HepG2 (cell line): ENCODE measurements around the gene CORO1C.
"Not testable (repeated sequence)": the region's sequence is repeated elsewhere in the genome, so short reads cannot be mapped to it uniquely, and the experiment has no call there.

Experiments used
- CBX2 ChIP-seq, 2 experiments: fragments of 200-600 bp in 1 of 2; sonication (generic); formaldehyde crosslinking in 1 of 2; IDR thresholded peaks; 2 replicates each; pipeline versions ENCODE4 v1.7.0 to v1.8.1; 2018 to 2022; ENCODE audit warnings: low read depth in 2 of 2, low read length in 1 of 2, mild to moderate bottlenecking in 1 of 2, missing genetic modification reagents in 1 of 2
- HNRNPL ChIP-seq: fragments of 200-400 bp; formaldehyde crosslinking; IDR thresholded peaks from 2 replicates; pipeline ENCODE4 v1.6.1; 2017; ENCODE audit warnings: mild to moderate bottlenecking, low read depth, low read length
- KLF6 ChIP-seq: IDR thresholded peaks from 2 replicates; pipeline ENCODE4 v1.8.0; 2016; ENCODE audit warnings: missing biosample characterization, missing genetic modification reagents
- MAZ ChIP-seq, 2 experiments: sonication (generic) in 1 of 2; formaldehyde crosslinking in 1 of 2; IDR thresholded peaks; 2 replicates each; pipeline versions ENCODE4 v1.5.0 to v1.6.1; 2012 to 2020; ENCODE audit warnings: low read depth in 2 of 2, mild to moderate bottlenecking in 2 of 2, borderline replicate concordance in 1 of 2, improper control_type of control experiment in 1 of 2, low read length in 1 of 2, missing genetic modification reagents in 1 of 2, moderate library complexity in 1 of 2
- PLSCR1 ChIP-seq: sonication (generic); formaldehyde crosslinking; IDR thresholded peaks from 2 replicates; pipeline ENCODE4 v1.5.0; 2020; ENCODE audit warnings: missing genetic modification reagents, mild to moderate bottlenecking, borderline replicate concordance
- POLR2A ChIP-seq, 2 experiments: IDR thresholded peaks; 2 replicates each; pipeline ENCODE4 v1.6.1; 2011; ENCODE audit warnings: low read depth in 2 of 2, low read length in 2 of 2, mild to moderate bottlenecking in 1 of 2, moderate library complexity in 1 of 2; ENCODE audit not compliant: insufficient read depth in 1 of 2
- SAFB2 ChIP-seq: sonication (generic); formaldehyde crosslinking; IDR thresholded peaks from 2 replicates; pipeline ENCODE4 v1.5.1; 2020; ENCODE audit warnings: missing genetic modification reagents, low read depth, mild to moderate bottlenecking, borderline replicate concordance
- SIN3A ChIP-seq: IDR thresholded peaks from 2 replicates; pipeline ENCODE4 v1.6.1; 2011; ENCODE audit warnings: low read depth, mild to moderate bottlenecking, control low read depth, low read length, borderline replicate concordance
- USF2 ChIP-seq, 2 experiments: sonication (generic) in 1 of 2; formaldehyde crosslinking in 1 of 2; IDR thresholded peaks; 2 replicates each; pipeline versions ENCODE4 v1.5.1 to v1.6.1; 2011 to 2020; ENCODE audit warnings: borderline replicate concordance in 1 of 2, low read depth in 1 of 2, low read length in 1 of 2, mild to moderate bottlenecking in 1 of 2, missing genetic modification reagents in 1 of 2, moderate library complexity in 1 of 2
- YEATS4 ChIP-seq: sonication (generic); formaldehyde crosslinking; IDR thresholded peaks from 2 replicates; pipeline ENCODE4 v1.4.0; 2020; ENCODE audit warnings: missing genetic modification reagents, borderline replicate concordance
- ZNF747 ChIP-seq: sonication (generic); formaldehyde crosslinking; IDR thresholded peaks from 2 replicates; pipeline ENCODE4 v1.8.1; 2023; ENCODE audit warnings: missing genetic modification reagents, mild to moderate bottlenecking, borderline replicate concordance
- ZNF841 ChIP-seq: sonication (generic); formaldehyde crosslinking; IDR thresholded peaks from 2 replicates; pipeline ENCODE4 v1.8.1; 2023; ENCODE audit warnings: missing genetic modification reagents, borderline replicate concordance

GRCh38 chr12:108771835-108772234 lies 40.5 kb upstream of the CORO1C start:
- TF ChIP-seq SAFB2 (CRISPR knock-in tag); YEATS4 (CRISPR knock-in tag); POLR2A (IDR thresholded peaks at IDR 0.05; ENCODE audit: insufficient read depth in 1 of 2, low read depth in 2 of 2, low read length in 2 of 2); SIN3A; ZNF841; MAZ (IDR thresholded peaks at IDR 0.05; ENCODE audit: borderline replicate concordance, low read depth, low read length); MAZ (CRISPR knock-in tag; IDR thresholded peaks at IDR 0.05; ENCODE audit: low read depth); CBX2 (IDR thresholded peaks at IDR 0.05; ENCODE audit: low read depth, low read length); CBX2 (CRISPR knock-in tag; IDR thresholded peaks at IDR 0.05; ENCODE audit: low read depth); PLSCR1; HNRNPL; KLF6; USF2 (IDR thresholded peaks at IDR 0.05; ENCODE audit: low read depth, low read length); USF2 (CRISPR knock-in tag; IDR thresholded peaks at IDR 0.05; ENCODE audit: borderline replicate concordance); ZNF747: not testable (repeated sequence)
